Skeletal muscle tissue (tissue), 4 donors: ENCODE data around the gene SORL1. TPM values are rescaled to one million over a fixed set of nuclear protein-coding genes. Genes with fewer than 3 reads are reported as not detected.

Source experiments
- H3K27ac ChIP-seq: one replicate; pipeline ENCODE4 v1.7.0; 2013; ENCODE audit warnings: mild to moderate bottlenecking, low read depth, low read length, inconsistent platforms
- H3K27me3 ChIP-seq, 3 donors: one replicate each; pipeline ENCODE4 v1.7.0; 2013; ENCODE audit warnings: low read length in 3 of 3; ENCODE audit not compliant: control insufficient read depth in 3 of 3, insufficient read depth in 3 of 3
- H3K36me3 ChIP-seq, 3 donors: one replicate each; pipeline ENCODE4 v1.7.0; 2013; ENCODE audit warnings: low read length in 3 of 3; ENCODE audit not compliant: control insufficient read depth in 3 of 3, insufficient read depth in 3 of 3
- H3K4me1 ChIP-seq, 3 donors: one replicate each; pipeline ENCODE4 v1.7.0; 2013; ENCODE audit warnings: low read length in 3 of 3, mild to moderate bottlenecking in 3 of 3; ENCODE audit not compliant: control insufficient read depth in 3 of 3, insufficient read depth in 3 of 3
- H3K4me3 ChIP-seq, 3 donors: one replicate each; pipeline ENCODE4 v1.7.0; 2013; ENCODE audit warnings: low read length in 3 of 3
- H3K9ac ChIP-seq, 3 donors: one replicate each; pipeline ENCODE4 v1.7.0; 2013; ENCODE audit warnings: low read length in 3 of 3, mild to moderate bottlenecking in 3 of 3, moderate library complexity in 2 of 3, low read depth in 1 of 3
- H3K9me3 ChIP-seq, 3 donors: one replicate each; pipeline ENCODE4 v1.7.0; 2013; ENCODE audit warnings: low read length in 3 of 3; ENCODE audit not compliant: control insufficient read depth in 3 of 3
- total RNA-seq: library from RNA; depleted of rRNA; stranded (reverse); fragments of >200 nt; gene quantifications from one replicate; pipeline ENCODE4 v1.2.3, GENCODE V29; 2014
- donor health status: Osteomylitis.

Gene SORL1
- total RNA-seq, 1 donor from 2014 or later, result 6.3 TPM

DNA sequence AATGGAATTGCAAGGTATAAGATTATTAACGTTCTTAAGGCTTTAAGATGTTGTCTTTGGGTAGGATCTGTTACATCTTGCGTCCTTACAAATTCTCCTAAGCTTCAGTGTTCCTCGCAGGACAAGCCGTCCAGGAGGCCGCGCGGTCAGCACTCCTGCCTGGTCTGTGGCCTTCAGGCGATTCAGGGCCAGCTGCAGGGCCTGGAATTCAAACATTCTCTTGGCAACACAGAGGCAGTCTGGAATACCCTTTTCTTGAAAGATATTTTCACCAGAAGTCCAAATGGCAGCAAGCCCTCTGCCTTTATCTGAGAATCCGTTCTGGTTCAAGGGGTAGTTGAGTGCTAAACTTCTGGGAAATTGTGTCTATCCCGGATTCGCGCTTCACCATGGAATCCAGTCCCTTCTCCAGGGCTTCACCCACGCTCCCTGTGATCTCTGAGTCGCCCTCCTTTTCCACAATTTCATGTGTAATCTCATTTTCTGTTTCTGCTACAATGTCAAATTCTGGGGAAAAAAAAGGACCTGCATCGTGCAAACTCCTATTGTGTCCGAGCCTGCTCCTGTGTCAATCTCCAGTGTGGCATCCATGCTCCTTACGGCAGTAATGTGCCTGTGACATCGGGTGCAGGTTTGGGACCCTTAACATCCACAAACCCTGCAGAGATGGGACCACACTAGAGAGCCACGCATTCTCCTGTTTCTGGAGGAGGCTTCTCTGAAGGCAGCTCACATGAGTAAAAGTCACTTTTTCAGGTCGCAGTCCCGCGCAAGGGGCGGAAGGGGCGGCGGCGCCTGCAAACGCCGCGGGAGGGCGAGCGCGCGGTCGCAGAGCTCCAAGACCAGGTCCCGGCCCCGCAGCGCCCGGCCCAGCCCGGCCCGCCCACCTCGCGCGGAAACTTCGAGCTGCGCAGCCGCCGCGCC is 25.4 kb upstream of the SORL1 start:
- Histone ChIP-seq H3K4me1 (peaks cover 0 to 5% (median 3%) of the 10 kb centered on the region in 3 donors), H3K36me3 (no peaks in the 10 kb centered on the region), H3K9ac (peak overlapping the region in 1 of 3 donors; percentile 60), H3K27me3 (peaks cover 4 to 16% (median 7%) of the 10 kb centered on the region in 3 donors), H3K9me3 (no peaks in the 10 kb centered on the region), H3K27ac (no peak overlapping the region), H3K4me3 (peak overlapping the region in 2 of 3 donors; percentile 52 to 61)

DNA sequence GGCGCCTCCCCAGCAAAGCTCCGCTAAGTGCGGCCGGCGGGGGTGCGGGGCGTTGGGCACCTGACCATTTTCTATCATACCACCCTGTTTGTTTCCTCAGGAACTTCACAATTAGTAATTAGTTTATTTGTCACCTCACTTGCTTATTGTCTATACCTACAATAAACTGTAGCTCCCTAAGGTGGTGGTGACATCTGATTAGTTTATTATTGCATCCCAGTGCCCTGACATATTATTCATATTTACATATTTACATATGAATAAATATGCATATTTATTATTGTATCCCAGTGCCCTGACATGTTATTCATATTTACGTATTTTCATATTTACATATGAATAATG is 24.7 kb upstream of the SORL1 start:
- H3K27ac ChIP-seq, result no peak overlapping the region
- H3K36me3 ChIP-seq, result no peaks in the 10 kb centered on the region
- H3K4me3 ChIP-seq, result peak overlapping the region in 2 of 3 donors; percentile 27 to 61
- H3K4me1 ChIP-seq, result peaks cover 0 to 5% (median 3%) of the 10 kb centered on the region in 3 donors
- H3K27me3 ChIP-seq, result peaks cover 4 to 16% (median 7%) of the 10 kb centered on the region in 3 donors
- H3K9me3 ChIP-seq, result no peaks in the 10 kb centered on the region
- peak overlapping the region in 1 of 3 donors; percentile 60 for H3K9ac ChIP-seq

- no peaks in the 10 kb centered on the region for H3K36me3 ChIP-seq
- H3K27ac ChIP-seq, result no peak overlapping the region
- H3K27me3 ChIP-seq, result peaks cover 4 to 13% (median 7%) of the 10 kb centered on the region in 3 donors
- H3K9me3 ChIP-seq, result no peaks in the 10 kb centered on the region
- H3K9ac ChIP-seq, result no peak overlapping the region
- H3K4me1 ChIP-seq, result peaks cover 0 to 5% (median 3%) of the 10 kb centered on the region in 3 donors
- no peak overlapping the region for H3K4me3 ChIP-seq
These were observed 22.6 kb upstream of the SORL1 start for GRCh38 chr11:121429556-121429955.

DNA sequence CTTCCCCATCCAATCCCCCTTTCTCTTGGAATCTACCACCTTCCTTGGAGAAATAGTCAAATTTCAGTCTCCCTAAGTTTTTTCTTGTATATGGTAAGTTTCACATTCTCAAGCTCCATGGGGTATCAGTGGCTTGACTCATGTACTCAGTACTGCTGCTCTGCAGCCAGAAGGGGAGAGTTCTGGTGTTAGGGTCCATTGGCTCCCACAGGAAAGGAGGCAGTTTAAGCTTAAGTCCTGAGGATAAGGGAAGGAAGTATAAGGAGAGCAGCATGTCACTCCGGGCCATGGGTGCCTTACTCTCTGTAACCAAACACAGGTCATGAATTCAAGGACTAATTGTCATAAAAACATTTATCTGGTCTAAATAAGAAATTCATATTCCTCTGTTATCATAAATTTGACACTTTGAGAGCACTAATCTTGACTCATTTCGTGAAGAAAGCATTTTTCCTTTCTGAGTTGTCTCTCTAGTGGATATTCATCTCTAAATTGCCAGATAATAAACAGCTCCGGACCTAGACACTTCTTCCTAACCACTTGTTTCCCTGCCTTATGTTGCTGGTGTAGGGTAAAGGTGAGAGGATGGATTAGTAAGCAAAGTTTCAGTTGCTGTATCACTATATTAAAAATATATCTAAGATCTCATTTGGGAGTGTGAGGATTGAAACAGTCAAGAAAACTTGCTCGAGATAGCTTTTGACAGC is 20.1 kb upstream of the SORL1 start:
- no peak overlapping the region for H3K9ac ChIP-seq
- H3K4me1 ChIP-seq, result peaks cover 0 to 1% (median 1%) of the 10 kb centered on the region in 3 donors
- H3K27me3 ChIP-seq, result peaks cover under 1 to 13% (median 4%) of the 10 kb centered on the region in 3 donors
- H3K4me3 ChIP-seq, result no peak overlapping the region
- H3K27ac ChIP-seq, result no peak overlapping the region
- H3K9me3 ChIP-seq, result no peaks in the 10 kb centered on the region
- no peaks in the 10 kb centered on the region for H3K36me3 ChIP-seq

- Histone ChIP-seq H3K4me3 (no peak overlapping the region), H3K36me3 (no peaks in the 10 kb centered on the region), H3K9ac (no peak overlapping the region), H3K4me1 (no peaks in the 10 kb centered on the region), H3K27ac (no peak overlapping the region), H3K9me3 (no peaks in the 10 kb centered on the region), H3K27me3 (no peaks in the 10 kb centered on the region)
These were observed 17.0 kb upstream of the SORL1 start for GRCh38 chr11:121435132-121435531.

- Histone ChIP-seq H3K27me3 (no peaks in the 10 kb centered on the region), H3K4me3 (no peak overlapping the region), H3K27ac (no peak overlapping the region), H3K9me3 (no peaks in the 10 kb centered on the region), H3K9ac (no peak overlapping the region), H3K36me3 (no peaks in the 10 kb centered on the region), H3K4me1 (no peaks in the 10 kb centered on the region)
These were observed 16.3 kb upstream of the SORL1 start for GRCh38 chr11:121435551-121436511.

GRCh38 chr11:121437018-121437685 is 15.0 kb upstream of the SORL1 start:
- no peak overlapping the region for H3K27ac ChIP-seq

GRCh38 chr11:121437686-121438078 is 14.4 kb upstream of the SORL1 start:
- Histone ChIP-seq H3K4me1 (peaks cover 0 to 3% (median 0%) of the 10 kb centered on the region in 3 donors), H3K4me3 (no peak overlapping the region), H3K27me3 (no peaks in the 10 kb centered on the region), H3K9ac (no peak overlapping the region), H3K27ac (no peak overlapping the region), H3K9me3 (no peaks in the 10 kb centered on the region), H3K36me3 (no peaks in the 10 kb centered on the region)

More at GRCh38 chr11:121437018-121437685, 15.0 kb upstream of the SORL1 start:
- Histone ChIP-seq H3K9ac (no peak overlapping the region), H3K4me1 (peaks cover 0 to 3% (median 0%) of the 10 kb centered on the region in 3 donors), H3K27me3 (no peaks in the 10 kb centered on the region), H3K36me3 (no peaks in the 10 kb centered on the region), H3K4me3 (no peak overlapping the region), H3K9me3 (no peaks in the 10 kb centered on the region)

- Histone ChIP-seq H3K36me3 (no peaks in the 10 kb centered on the region), H3K9ac (no peak overlapping the region), H3K27ac (no peak overlapping the region), H3K27me3 (peaks cover 0 to 4% (median 0%) of the 10 kb centered on the region in 3 donors), H3K4me1 (peaks cover 0 to 3% (median 0%) of the 10 kb centered on the region in 3 donors), H3K4me3 (no peak overlapping the region), H3K9me3 (no peaks in the 10 kb centered on the region)
These were observed 12.8 kb upstream of the SORL1 start for GRCh38 chr11:121439337-121439736.
